ENCODE data around the gene ONECUT3. TPM values are rescaled to one million over a fixed set of nuclear protein-coding genes. Genes with fewer than 3 reads are reported as not detected.

The ONECUT3 gene
- total and polyA plus RNA-seq, 2 of the 4 experiments (the other 2 are of a cell fraction): not detected

DNA sequence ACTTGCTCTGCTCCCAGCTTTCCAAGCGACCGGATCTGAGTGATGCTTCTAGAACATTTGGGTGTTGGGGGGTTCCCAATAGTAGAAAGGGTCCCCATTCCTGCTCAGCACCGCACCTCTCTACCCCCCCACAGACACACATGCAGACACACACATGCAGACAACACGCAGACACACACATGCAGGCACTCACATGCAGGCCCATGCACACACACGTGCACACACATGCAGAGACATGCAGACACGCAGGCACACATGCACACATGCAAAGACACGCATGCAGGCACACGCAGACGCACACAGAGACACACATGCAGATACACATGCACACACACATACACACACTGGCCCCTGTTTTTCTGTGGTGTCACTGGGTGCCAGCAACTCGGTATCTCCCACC is 23.8 kb downstream of the ONECUT3 start:
- Histone ChIP-seq H3K4me2 (ENCODE audit: low read depth, low read length) (no peak overlapping the region), H3K9me3 (ENCODE audit: control insufficient read depth, insufficient read depth, low read length) (peaks cover 16% of the 10 kb centered on the region), H2AK5ac (ENCODE audit: low read depth, low read length) (no peak overlapping the region), H3K14ac (replicated peaks; ENCODE audit: low read depth, low read length) (no peak overlapping the region), H2BK120ac (ENCODE audit: low read depth, low read length) (no peak overlapping the region), H2BK5ac (ENCODE audit: low read depth, low read length, poor library complexity, severe bottlenecking) (no peak overlapping the region), H2AFZ (replicated peaks; ENCODE audit: low read length, poor library complexity) (peak overlapping the region; percentile 65), H2BK15ac (ENCODE audit: low read depth, low read length) (no peak overlapping the region), H3K56ac (ENCODE audit: extremely low read depth, insufficient read depth, low read length) (no peak overlapping the region), H2BK20ac (ENCODE audit: low read depth, low read length) (no peak overlapping the region), H3K4ac (ENCODE audit: low read depth, low read length) (no peak overlapping the region), H4K91ac (ENCODE audit: insufficient read depth, low read depth, low read length) (no peak overlapping the region), H2AK9ac (replicated peaks; ENCODE audit: low read depth, low read length, poor library complexity) (no peak overlapping the region), H4K8ac (ENCODE audit: low read depth in 2 of 2, low read length in 2 of 2) (no peak overlapping the region), H3K36me3 (ENCODE audit: control insufficient read depth, insufficient read depth, low read length) (no peaks in the 10 kb centered on the region), H4K20me1 (ENCODE audit: insufficient read depth, low read length) (no peaks in the 10 kb centered on the region), H3K79me1 (ENCODE audit: low read depth in 1 of 2, low read length in 2 of 2) (no peaks in the 10 kb centered on the region), H3K9ac (ENCODE audit: low read depth, low read length) (no peak overlapping the region), H3K4me1 (ENCODE audit: control insufficient read depth, insufficient read depth, low read length) (no peaks in the 10 kb centered on the region), H3K27ac (ENCODE audit: insufficient read depth, low read length) (no peak overlapping the region), H3K23ac (ENCODE audit: low read depth, low read length) (no peak overlapping the region), H3K18ac (ENCODE audit: low read depth, low read length) (no peak overlapping the region), H3K27me3 (ENCODE audit: control insufficient read depth, insufficient read depth, low read length) (peaks cover 70% of the 10 kb centered on the region), H3K9me1 (ENCODE audit: insufficient read depth, low read length) (no peaks in the 10 kb centered on the region), H4K5ac (ENCODE audit: low read depth, low read length) (no peak overlapping the region), H3K4me3 (ENCODE audit: insufficient read depth, low read depth, low read length) (no peak overlapping the region)
- WGBS, 2 experiments (ENCODE audit: extremely low coverage in 2 of 2, insufficient read length in 1 of 2): 60% methylated on average over 6 of the region's 10 CpGs; no CpG with 5 or more reads in 1 of the 2 experiments
- in situ Hi-C loops (cut with MboI; ENCODE audit: low sequenced_read_pairs): loop anchor here (25.0 kb wide), 1 partner anchor 240 kb away; no protein-coding TSS in a partner anchor
- dilution Hi-C loops (cut with HindIII; ENCODE audit: low sequenced_read_pairs, unreplicated experiment): no loop called here
- TF ChIP-seq MXI1 (IDR thresholded peaks at IDR 0.05; ENCODE audit: borderline replicate concordance, low read depth, low read length) (no peak), POLR2A (IDR thresholded peaks at IDR 0.05; ENCODE audit: low read depth, low read length) (no peak), RFX5 (IDR thresholded peaks at IDR 0.05; ENCODE audit: low read depth, low read length) (no peak), MAFK (IDR thresholded peaks at IDR 0.05; ENCODE audit: low read depth, low read length) (no peak), CHD1 (IDR thresholded peaks at IDR 0.05; ENCODE audit: low read depth, low read length) (no peak), MAZ (IDR thresholded peaks at IDR 0.05; ENCODE audit: borderline replicate concordance, low read depth, low read length) (no peak)
- TF ChIP-seq, protein P1, sequence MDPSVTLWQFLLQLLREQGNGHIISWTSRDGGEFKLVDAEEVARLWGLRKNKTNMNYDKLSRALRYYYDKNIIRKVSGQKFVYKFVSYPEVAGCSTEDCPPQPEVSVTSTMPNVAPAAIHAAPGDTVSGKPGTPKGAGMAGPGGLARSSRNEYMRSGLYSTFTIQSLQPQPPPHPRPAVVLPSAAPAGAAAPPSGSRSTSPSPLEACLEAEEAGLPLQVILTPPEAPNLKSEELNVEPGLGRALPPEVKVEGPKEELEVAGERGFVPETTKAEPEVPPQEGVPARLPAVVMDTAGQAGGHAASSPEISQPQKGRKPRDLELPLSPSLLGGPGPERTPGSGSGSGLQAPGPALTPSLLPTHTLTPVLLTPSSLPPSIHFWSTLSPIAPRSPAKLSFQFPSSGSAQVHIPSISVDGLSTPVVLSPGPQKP (IDR thresholded peaks at IDR 0.05; ENCODE audit: borderline replicate concordance, low read depth, low read length): no peak
- no TSS peak for BruUV-seq (replicated peaks)
- ChIA-PET POLR2A (ENCODE audit: unreplicated experiment) (no interaction called here), CTCF (no interaction called here)
- no peak for DNase-seq
- no peak for ATAC-seq (ENCODE audit: low read depth)
- intact Hi-C loops (cut with micrococcal nuclease): no loop called here
